Measurements from ENCODE around the gene ANKRD30B.
"Not testable (repeated sequence)": the region's sequence is repeated elsewhere in the genome, so short reads cannot be mapped to it uniquely, and the experiment has no call there.

ANKRD30B gene, protein sequence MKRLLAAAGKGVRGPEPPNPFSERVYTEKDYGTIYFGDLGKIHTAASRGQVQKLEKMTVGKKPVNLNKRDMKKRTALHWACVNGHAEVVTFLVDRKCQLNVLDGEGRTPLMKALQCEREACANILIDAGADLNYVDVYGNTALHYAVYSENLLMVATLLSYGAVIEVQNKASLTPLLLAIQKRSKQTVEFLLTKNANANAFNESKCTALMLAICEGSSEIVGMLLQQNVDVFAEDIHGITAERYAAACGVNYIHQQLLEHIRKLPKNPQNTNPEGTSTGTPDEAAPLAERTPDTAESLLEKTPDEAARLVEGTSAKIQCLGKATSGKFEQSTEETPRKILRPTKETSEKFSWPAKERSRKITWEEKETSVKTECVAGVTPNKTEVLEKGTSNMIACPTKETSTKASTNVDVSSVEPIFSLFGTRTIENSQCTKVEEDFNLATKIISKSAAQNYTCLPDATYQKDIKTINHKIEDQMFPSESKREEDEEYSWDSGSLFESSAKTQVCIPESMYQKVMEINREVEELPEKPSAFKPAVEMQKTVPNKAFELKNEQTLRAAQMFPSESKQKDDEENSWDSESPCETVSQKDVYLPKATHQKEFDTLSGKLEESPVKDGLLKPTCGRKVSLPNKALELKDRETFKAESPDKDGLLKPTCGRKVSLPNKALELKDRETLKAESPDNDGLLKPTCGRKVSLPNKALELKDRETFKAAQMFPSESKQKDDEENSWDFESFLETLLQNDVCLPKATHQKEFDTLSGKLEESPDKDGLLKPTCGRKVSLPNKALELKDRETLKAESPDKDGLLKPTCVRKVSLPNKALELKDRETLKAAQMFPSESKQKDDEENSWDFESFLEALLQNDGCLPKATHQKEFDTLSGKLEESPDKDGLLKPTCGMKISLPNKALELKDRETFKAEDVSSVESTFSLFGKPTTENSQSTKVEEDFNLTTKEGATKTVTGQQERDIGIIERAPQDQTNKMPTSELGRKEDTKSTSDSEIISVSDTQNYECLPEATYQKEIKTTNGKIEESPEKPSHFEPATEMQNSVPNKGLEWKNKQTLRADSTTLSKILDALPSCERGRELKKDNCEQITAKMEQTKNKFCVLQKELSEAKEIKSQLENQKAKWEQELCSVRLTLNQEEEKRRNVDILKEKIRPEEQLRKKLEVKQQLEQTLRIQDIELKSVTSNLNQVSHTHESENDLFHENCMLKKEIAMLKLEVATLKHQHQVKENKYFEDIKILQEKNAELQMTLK (N-terminal part only)

DNA sequence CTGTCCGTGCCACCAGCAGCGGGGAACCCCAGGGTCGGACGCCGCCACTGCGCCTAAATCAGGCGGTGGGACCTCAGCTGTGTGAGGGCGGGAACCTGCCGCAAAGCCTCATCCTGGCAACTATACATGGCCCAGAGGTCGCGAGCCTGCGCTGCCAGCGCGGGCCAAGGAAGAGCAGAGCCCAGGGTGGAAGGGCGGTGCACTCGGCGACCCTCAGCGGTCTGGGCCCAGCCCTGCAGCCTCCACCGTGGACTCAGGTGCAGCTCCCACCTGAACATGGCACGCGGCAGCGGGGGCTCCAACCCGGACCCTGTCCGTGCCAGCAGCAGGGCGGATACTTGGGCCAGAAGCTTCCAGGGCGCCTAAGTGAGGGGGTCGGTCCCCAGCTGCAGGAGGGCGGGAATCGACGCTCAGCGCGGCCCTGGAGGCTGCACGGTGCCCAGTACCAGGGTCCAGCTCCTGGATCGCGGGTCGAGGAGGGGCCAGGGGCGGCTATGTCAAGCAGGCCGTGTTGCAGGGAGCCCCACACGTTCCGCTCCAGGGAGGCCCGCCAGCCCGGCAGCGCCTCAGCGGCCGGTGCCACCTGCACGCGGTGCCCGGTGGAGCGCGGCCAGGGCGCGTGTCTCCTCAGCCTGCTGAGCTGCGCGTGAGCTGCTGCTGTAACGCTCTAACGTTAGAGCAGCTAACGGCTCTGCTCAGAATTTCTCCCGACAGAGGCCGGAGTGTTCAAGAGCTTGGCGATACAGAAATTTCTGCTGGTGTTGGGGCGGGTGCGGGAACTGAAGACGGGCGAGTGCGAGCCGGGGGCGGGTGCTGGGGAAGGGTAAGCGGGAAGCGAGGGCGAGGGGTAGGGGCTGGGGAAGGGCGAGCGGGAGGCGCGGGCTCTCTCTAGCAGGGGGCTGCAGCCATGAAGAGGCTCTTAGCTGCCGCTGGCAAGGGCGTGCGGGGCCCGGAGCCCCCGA lies at the start of gene ANKRD30B:
Gene ANKRD30B (plus strand): TSS at position 660 of the 962 bp plus-strand sequence. CDS start 248 bp downstream, at position 908.
- DNase-seq = no peak

DNA sequence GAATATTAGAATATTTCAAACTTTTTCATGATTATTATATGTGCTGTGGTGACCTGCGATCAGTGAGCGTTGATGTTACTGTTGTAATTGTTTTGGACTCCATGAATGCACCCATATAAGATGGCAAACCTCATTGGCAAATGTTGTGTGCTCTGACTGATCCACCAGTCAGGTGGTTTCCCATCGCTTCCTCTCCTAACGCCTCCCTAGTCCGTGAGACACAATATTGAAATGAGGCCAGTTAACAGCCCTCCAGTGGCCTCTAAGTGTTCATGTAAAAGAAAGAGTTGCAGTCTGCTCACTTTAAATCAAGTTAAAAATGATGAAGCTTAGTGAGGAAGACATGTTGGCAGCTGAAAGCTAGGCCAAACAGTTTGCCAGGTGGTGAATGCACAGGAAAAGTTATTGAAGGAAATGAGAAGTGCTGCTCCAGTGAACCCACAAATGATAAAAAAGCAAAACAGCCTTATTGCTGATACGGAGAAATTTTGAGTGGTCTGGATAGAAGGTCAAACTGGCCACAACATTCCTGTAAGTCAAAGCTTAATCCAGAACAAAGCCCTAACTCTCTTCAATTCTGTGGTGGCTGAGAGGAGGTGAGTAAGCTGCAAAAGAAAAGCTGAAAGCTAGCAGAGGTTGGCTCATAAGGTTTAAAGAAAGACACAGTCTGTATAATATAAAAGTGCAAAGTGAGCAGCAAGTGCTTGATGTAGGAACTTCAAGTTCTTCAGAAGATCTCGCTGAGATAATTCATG lies 46.5 kb upstream of the ANKRD30B start:
- DNase-seq = not testable (repeated sequence)

DNA sequence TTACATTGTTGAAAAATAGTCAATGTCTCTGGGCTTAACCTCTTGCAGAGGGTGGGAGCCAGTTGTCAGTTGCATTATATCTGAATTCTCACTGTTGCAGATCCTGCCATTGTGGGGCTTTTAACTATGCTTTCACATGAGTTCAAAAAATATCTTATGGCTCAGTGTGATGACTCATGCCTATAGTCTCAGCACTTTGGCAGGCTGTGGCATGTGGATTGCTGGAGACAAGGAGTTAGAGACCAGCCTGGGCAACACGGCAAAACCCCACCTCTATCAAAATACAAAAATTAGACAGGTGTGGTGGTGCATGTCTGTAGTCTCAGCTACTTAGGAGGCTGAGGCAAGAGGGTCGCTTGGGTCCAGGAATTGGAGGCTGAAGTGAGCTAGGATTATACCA lies 38.2 kb upstream of the ANKRD30B start:
- DNase-seq = not testable (repeated sequence)

DNA sequence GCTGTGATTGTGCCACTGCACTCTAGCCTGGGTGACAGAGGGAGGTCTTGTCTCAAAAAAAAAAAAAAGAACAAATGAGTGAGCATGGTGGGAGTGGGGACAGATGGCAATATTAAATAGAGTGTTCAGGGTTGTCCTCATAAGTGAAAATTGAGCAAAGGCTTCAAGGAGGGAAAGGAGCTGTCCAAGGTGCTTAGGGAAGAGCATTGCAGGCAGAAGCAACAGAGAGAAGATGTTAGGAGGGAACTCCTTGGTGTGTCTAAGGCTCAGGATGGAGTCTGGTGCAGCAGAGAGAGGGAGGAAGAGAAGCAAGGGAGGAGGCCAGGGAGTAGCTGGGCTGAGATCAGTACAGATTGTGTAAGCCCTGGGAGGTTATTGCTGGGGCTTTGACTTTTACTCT lies 26.4 kb upstream of the ANKRD30B start:
- not testable (repeated sequence) for DNase-seq

DNA sequence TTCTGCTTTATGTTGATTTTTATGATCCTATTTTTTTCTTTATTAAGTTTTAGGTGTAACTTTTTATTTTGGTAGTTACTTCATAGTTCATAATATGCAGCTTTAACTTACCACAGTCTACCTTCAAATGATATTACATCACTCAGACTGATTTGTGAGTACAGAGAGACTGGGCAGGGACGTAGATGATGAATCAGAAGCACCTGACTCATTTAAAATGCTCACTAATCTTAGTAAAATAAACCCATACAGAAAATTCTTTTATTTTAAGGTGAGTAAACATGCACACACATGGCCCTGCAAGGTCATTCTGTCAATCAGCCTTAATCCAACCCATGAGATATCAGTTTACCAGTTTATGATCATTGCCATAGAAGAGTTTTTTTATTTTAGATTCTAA lies 8.9 kb upstream of the ANKRD30B start:
- DNase-seq = not testable (repeated sequence)

DNA sequence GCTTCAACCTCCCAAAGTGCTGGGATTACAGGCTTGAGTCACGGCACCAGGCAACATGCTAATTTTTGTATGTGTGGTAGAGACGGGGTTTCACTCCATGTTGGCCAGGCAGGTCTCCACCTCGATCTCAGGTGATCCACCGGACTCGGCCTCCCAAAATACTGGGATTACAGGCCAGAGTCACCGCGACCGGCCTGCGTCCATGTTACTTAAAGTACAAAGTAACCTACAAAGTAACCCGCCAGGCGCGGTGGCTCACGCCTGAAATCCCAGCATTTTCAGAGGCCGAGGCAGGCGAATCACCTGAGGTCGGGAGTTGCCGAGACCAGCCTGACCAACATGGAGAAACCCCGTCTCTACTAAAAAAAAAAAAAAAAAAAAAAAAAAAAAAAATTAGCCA lies 1.1 kb upstream of the ANKRD30B start:
- no peak for DNase-seq

DNA sequence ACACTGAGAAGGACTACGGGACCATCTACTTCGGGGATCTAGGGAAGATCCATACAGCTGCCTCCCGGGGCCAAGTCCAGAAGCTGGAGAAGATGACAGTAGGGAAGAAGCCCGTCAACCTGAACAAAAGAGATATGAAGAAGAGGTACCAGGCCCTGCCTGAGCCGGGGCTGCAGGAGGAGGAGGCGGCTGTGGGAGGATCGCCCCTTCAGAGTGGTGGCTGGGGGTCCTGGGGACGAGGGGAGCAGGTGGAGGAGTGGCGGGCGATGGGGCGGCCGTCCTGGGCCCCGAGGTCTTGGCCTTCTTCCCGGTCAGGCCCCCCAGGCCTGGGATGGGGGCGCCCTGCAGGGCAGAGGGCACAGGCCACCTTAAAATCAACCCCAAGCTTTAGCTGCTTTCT lies 524 bp downstream of the ANKRD30B start:
- DNase-seq = no peak

DNA sequence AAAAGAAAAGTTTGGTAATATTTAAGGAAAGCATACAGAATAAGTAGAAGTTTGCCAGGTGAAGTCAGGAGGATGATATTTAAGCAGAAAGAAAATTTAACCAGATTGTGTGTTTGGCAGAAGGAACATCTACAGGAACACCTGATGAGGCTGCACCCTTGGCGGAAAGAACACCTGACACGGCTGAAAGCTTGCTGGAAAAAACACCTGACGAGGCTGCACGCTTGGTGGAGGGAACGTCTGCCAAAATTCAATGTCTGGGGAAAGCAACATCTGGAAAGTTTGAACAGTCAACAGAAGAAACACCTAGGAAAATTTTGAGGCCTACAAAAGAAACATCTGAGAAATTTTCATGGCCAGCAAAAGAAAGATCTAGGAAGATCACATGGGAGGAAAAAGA lies 15.6 kb downstream of the ANKRD30B start:
- DNase-seq = not testable (repeated sequence)

DNA sequence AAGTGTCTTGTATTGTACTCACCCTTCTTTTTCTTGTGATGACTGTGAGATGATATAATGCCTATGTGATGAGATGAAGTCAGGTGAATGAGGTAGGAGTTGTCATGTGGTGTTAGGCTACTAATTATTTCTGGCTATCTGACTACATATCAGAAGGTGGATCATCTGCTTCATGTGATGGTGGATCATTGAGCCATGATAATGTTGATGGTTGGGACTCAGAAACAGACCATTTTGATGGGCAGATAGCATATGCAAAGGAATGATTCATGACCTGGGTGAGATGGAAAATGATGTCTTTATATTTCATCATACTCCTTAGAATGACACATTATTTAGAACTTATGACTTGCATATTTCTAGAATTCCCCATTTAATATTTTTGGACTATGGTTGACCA lies 19.5 kb downstream of the ANKRD30B start:
- DNase-seq = no peak

DNA sequence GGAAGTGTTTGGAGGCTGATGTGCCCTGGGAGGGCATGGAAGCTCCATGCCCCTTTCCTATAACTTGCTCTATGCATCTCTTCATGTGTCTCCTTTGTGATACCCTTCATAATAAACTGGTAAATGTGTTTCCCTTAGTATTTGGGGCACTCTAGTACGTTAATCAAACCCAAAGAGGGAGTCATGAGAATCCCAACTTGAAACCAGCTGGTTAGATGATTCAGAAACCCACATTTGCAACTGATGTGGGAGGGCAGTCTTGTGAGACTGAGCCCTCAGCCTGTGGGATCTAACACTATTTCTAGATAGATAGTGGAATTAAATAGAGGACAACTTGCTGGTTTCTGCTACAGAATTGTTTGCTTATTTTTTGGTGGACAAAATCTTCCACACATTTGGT lies 20.3 kb downstream of the ANKRD30B start:
- DNase-seq = no peak

DNA sequence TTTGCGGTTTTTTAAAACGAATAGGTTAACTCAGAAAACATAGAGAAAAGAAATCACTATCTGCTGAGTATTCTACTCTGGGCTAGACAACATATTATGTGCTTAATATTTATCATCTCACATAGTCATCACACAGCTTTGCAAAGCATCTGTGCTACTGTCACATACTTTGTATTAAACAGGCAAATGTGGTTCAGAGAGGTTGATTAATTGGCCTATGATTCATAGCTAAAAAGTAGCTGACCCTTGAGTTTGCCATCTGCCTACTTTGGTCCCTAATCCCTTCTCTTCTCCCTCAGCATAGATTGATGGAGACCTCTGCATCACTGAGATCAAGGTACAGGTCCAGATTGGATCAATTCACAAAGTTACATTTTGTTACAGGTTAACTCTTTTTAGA lies 21.4 kb downstream of the ANKRD30B start:
- no peak for DNase-seq

DNA sequence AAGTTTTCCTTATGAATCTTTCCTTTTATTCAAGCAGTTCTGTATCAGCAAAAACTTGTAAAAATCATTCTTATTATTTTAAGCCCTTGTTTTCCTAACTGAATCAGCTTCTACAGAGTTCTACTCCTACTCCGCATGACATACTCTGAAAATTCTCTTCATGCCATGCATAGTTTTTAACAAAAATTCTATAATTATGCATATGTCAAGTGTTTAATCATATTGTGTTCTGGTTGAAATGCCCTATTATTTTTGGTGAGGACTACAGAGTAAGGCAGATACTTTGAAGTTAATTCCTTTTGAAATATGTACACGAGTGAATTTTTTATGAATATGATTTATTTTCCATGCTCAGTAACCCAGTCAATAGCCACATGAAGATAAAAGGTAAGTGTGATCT lies 28.8 kb downstream of the ANKRD30B start:
- no peak for DNase-seq

DNA sequence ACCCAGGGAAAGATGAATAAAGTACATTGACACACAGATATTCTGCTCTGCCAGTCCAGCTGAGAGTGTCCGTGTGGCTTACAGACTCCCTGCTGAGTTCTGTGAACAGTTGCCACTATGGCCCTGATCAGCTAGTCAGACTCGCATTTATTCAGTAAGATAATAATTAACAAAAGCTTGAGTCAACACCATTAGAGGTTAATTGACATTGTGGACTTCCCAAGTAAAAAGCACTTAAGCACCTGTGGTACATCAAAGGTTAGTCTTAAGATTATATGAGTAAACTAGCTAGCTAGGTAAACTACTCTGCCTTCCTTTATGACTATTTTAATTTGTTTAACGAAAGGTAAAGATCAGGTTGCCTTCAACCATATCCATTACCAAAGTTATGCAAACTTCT lies 33.7 kb downstream of the ANKRD30B start:
- no peak for DNase-seq

DNA sequence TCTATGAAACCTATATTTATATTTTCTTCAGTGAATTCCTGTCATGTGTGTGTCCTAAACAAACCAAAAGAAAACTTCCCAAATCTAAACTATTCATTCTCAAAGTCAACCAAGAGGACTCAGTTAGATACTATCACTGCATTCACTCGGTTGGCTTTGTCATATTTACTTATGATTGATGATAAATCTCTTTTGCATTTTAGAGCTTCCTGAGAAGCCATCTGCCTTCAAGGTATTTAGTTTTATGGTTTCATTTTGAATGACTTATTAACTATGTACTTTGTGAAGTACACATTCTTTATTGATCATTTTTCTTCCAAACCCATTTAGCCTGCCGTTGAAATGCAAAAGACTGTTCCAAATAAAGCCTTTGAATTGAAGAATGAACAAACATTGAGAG lies 36.2 kb downstream of the ANKRD30B start:
- DNase-seq = no peak

DNA sequence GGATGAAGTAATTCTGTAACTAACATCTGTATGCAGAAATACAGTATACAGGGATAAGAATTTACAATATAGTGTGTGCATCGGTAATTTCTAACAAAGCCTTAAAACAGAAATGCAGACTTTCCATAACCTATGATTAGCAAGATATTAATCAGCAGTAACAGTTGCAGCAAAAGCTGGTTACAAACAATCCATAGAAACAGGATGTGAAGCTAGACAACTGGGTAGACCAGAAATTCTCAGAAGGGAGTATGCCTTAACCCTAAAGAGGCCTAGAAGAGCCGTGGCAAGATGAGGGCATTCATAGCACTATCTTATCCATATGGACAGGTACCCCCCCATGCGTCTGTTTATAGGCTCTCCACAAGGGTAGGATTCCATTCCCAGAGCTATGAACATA lies 48.9 kb downstream of the ANKRD30B start:
- not testable (repeated sequence) for DNase-seq

DNA sequence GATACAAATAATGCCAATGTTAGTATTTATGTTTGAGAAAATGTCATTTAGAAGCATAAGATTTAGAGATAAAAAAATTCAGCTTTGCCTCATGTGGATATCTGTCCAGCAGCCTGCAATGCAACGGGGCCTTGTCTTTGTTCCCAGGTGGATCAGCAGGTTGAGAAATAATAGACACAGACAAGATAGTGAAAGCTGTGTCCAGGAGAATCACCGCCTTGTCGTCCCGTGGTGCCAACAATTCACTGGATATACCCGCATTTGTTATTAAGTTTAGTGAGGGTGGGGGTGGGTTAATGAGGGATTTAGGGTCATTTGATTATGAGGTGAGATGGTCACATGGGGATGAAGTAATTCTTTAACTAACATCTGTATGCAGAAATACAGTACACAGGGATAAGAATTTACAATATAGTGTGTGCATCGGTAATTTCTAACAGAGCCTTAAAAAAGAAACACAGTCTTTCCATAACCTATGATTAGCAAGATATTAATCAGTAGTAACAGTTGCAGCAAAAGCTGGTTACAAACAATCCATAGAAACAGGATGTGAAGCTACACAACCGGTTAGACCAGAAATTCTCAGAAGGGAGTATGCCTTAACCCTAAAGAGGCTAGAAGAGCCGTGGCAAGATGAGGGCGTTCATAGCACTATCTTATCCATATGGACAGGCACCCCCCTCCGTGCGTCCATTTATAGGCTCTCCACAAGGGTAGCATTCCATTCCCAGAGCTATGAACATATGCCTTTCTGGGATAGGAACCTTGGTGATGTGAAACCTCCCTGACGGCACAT lies 50.2 kb downstream of the ANKRD30B start:
- not testable (repeated sequence) for DNase-seq

DNA sequence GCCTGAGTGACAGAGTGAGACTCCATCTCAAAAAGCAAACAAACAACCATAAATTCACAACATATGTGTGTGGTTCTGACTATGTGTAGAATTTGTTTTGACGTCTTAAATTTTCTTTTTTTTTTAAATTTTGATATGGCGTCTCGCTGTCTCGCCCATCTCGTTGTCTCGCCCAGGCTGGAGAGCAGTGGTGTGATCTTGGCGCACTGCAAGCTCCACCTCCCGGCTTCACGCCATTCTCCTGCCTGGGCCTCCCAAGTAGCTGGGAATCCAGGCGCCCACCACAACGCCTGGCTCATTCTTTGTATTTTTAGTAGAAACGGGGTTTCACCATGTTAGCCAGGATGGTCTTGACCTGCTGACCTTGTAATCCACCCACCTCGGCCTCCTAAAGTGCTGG lies 63.1 kb downstream of the ANKRD30B start:
- DNase-seq = not testable (repeated sequence)

DNA sequence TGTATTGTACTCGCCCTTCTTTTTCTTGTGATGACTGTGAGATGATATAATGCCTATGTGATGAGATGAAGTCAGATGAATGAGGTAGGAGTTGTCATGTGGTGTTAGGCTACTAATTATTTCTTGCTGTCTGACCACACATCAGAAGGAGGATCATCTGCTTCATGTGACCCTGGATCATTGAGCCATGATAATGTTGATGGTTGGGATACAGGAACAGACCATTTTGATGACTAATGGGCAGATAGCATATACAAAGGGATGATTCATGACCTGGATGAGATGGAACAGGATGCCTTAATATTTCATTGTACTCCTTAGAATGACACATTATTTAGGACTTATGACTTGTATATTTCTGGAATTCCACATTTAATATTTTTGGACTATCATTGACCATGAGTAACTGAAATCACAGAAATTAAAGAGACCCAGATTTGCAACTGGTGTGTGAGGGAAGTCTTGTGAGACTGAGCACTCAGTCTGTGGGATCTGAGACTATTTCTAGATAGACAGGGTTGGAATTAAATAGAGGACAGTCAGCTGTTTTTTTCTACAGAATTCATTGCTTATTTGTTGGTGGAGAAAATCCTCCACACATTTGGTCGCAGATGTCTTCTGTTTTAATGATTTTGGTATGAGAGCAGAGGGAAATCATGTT lies 79.1 kb downstream of the ANKRD30B start:
- DNase-seq = not testable (repeated sequence)

DNA sequence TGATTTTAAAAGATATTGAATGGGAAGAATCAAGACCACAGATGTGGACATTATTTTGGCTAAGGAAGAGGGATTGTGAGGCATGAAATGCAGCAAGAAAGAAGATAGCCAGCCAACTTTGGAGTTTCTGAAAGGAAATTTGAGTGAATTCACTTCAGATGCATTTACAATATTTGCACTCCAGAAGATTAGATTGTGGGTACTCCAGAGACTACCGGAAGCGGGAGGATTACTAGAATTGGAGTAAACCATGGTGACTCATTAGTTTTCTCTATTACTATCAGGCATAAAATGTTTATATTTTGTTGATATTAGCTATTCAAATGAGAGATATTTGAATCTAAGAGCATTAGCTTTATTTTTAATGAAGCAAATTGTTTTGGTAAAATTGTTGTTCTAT lies 93.6 kb downstream of the ANKRD30B start:
- DNase-seq = not testable (repeated sequence)

DNA sequence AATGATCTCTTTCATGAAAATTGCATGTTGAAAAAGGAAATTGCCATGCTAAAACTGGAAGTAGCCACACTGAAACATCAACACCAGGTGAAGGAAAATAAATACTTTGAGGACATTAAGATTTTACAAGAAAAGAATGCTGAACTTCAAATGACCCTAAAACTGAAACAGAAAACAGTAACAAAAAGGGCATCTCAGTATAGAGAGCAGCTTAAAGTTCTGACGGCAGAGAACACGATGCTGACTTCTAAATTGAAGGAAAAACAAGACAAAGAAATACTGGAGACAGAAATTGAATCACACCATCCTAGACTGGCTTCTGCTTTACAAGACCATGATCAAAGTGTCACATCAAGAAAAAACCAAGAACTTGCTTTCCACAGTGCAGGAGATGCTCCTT lies 103.6 kb downstream of the ANKRD30B start:
- not testable (repeated sequence) for DNase-seq

Measured in NCI-H510A (cell line).